ENCODE results near the gene HIGD1B.

HIGD1B gene

GRCh38 chr17:44837196-44837595 lies 10.5 kb upstream of the HIGD1B start:
- no peak for DNase-seq (ENCODE audit: low read depth)

GRCh38 chr17:44840274-44840673 lies 7.4 kb upstream of the HIGD1B start:
- no peak for DNase-seq (ENCODE audit: low read depth)

DNA sequence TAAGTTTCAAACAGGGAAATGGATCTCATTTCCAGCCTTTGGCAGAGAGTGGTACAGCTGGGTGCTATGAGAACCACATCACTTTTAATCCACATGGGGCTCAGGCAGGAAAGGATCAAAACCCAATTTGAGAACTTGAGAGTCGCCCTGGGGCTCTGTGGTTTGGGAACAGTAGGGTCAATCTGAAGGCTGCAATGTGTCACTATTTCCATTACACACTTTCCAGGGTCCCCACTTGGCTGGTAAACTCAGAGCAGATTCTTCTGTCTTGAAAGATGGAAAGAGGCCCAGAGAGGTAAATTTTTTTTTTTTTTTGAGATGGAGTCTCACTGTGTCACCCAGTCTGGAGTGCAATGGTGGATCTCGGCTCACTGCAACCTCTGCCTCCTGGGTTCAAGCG lies 6.7 kb upstream of the HIGD1B start:
- no peak for DNase-seq (ENCODE audit: low read depth)

DNA sequence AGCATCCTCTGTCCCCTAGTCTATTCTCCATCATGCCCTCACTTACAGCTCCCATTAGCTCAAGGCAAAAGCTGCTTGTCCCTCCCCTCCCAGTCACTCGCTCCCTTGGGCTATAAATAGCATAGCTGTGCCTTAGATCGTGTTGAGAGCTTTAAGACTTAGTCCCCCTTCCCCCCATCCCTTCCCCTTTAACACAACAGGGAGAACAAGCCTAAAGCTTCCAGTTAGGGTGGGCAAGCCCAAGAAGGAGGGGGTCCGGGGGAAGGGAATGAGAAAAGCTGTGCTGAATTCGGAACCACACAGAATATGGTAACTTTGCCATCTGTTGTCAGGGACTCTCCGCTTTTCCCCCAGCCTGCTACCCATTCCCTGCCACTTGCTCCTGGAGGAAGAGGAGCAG lies 4.9 kb upstream of the HIGD1B start:
- DNase-seq (ENCODE audit: low read depth): no peak

- DNase-seq (ENCODE audit: low read depth): no peak
These were observed 3.3 kb upstream of the HIGD1B start for GRCh38 chr17:44844390-44844830.

DNA sequence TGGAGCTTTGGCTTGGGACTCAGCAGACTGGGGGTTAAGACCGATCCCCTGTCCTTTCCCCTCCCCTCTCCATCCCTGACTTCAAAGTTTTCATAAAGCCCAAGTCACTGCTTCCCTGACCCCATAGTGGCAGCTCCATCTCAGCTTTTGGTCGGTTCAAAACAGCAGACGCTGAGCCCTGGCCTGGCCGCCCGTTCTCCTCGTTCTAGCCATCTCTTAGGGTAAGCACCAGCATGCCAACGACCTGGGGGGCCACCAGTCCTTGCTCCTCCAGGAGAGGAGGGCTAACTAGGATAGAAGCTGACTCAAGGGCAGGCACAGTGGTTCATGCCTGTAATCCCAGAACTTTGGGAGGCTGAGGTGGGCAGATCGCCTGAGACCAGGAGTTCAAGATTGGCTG lies 1.5 kb upstream of the HIGD1B start:
- DNase-seq (ENCODE audit: low read depth): no peak

DNA sequence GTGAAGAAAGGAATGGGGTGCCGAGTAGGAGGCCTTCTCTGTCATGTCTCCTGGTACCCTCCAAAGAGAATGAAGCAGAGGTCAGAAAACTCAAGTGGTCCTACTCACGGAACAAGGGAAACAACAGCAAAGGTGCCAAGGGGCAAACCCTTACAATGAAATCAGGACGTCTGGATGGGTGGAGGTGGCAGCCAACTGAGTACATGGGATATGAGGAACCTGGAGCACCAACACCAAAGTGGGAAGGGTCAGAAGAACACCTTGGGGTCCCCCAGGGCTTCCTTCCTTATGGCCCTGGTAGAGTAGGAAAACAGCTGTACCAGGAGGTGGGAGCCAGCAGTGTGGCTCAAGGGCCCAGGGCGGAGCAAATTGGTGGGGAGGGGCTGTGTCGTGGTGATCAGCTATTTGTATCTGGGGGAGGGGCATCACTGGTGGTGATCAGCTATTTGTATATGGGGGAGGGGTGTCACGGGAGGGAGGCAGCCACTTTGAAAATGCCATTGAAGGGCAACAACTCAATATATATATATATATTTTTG lies 643 bp downstream of the HIGD1B start:
- DNase-seq (ENCODE audit: low read depth): no peak

GRCh38 chr17:44848961-44849489 lies 1.3 kb downstream of the HIGD1B start:
- DNase-seq (ENCODE audit: low read depth): no peak

- DNase-seq (ENCODE audit: low read depth): no peak
These were observed 2.3 kb downstream of the HIGD1B start for GRCh38 chr17:44850025-44850424.

- DNase-seq (ENCODE audit: low read depth): no peak
These were observed 2.9 kb downstream of the HIGD1B start for GRCh38 chr17:44850612-44851011.

DNA sequence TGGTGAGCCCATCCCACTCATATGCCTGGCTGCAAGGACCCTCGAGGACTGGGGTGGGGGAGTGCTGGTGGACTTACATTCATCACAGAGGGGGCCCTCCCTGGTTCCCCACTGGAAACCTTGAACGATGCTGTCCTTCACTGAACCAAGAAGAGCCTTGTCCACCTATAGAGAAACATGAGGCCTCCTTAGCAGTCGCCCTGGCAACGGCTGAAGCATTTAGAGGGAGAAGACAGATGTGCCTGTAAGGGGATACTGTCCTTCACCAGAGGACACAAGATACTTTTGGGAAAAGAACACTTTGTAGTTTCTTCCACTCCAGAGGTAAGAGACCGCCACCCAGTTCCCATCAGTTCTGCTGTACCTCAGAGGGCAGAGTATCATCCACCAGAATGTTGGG lies 6.5 kb downstream of the HIGD1B start:
- no peak for DNase-seq (ENCODE audit: low read depth)

GRCh38 chr17:44859701-44860100 lies 12.0 kb downstream of the HIGD1B start:
- no peak for DNase-seq (ENCODE audit: low read depth)

DNA sequence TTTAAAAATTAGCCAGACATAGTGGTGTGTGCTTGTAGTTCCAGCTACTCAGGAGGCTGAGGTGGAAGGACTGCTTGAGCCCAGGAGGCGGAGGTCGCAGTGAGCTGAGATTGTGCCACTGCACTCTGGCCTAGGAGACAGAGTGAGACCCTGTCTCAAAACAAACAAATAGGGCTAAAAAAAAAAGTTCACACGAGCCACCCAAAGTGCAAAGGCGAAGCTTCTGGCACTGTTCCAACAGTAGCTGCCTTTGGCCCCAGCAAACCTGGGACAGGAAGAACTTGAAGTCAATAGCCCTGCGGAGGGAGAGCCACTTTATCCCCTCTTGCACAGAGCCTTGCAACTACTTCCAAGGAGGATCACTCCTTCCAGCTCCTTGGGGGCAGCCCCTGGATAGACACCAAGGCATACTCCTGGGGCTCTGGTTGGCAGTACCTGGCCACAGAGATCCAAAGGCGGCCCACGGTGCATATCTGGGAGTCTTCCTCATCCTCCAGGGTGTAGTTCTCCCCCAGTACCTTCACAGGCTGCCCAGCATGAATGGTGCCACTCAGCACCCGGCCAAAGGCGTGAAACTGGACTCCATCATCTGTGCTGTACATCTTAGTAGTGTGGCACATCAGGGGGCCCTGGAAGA lies 14.7 kb downstream of the HIGD1B start:
- no peak for DNase-seq (ENCODE audit: low read depth)

- no peak for DNase-seq (ENCODE audit: low read depth)
These were observed 15.6 kb downstream of the HIGD1B start for GRCh38 chr17:44863061-44863918.

- no peak for DNase-seq (ENCODE audit: low read depth)
These were observed 17.1 kb downstream of the HIGD1B start for GRCh38 chr17:44864831-44865230.

- peak; percentile 57 for DNase-seq (ENCODE audit: low read depth)
These were observed 17.6 kb downstream of the HIGD1B start for GRCh38 chr17:44865231-44865660.

GRCh38 chr17:44865931-44866330 lies 18.2 kb downstream of the HIGD1B start:
- no peak for DNase-seq (ENCODE audit: low read depth)

DNA sequence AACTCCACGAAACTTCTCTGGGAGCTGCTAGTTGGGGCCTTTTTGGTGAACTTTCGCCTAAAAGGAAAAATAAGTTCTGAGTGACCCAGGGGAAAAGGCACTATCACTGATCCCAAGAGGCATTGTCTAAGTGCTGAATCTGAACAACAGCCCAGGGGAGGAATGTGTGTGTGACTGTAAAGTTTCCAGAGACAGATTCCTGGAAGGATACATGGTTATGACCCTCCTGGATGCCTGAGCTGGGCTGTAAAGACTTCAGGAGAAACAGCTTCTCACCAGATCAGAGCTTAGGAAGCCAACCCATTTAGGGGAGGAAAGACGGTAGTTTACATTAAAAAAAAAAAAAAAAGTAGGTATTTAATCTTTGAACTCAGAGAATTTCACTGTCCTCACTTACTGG lies 20.2 kb downstream of the HIGD1B start:
- DNase-seq (ENCODE audit: low read depth): no peak

GRCh38 chr17:44871556-44871955 lies 23.9 kb downstream of the HIGD1B start:
- DNase-seq (ENCODE audit: low read depth): no peak

DNA sequence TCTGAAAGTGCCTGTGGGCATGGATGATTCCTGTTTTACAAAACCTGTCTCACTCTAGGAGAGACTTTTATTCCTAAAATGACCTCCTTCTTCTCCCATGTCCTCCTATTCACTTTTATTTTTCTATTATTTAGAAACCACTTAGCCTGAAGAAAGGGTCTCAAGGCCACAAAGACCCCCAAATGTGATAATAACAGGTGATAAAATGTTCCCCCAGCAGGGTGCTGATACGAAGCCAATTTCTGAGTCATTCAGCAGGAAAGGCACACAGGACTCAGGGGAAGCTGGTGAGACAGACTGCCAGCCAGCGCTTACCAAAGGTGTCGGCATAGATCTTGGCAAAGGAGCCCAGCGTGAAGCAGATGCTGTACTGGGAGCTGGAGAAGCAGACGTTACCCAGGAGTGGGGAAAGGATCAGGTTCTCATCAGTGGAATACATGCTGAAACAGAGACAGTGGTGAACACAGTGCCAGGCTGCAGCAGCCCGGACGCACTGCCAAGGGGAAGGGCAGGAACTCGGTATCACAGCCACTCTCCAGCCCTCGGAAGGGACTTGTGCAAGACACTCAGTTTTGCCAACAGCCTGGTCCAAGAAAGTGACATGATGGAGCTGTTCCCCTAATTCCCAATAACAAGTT lies 24.6 kb downstream of the HIGD1B start:
- DNase-seq (ENCODE audit: low read depth): no peak

DNA sequence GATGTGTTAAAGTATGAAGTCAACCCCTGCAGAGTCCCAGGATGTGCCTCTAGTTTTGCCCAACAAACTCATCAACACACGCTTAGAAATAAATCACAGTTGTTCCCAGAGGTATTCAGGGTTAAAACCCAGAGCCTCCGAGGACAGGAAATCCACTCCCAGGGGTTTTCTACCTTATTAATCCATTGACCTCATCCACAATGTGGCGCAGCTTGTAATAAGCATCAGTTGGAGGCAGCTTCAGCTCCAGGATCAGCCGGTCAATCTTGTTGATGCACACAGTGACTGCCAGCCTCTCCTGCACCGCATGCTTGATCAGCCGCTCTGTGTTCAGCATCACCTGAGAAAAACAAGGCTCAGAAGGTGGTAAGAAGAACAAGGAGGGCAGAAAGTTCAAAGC lies 28.1 kb downstream of the HIGD1B start:
- DNase-seq (ENCODE audit: low read depth): no peak

DNA sequence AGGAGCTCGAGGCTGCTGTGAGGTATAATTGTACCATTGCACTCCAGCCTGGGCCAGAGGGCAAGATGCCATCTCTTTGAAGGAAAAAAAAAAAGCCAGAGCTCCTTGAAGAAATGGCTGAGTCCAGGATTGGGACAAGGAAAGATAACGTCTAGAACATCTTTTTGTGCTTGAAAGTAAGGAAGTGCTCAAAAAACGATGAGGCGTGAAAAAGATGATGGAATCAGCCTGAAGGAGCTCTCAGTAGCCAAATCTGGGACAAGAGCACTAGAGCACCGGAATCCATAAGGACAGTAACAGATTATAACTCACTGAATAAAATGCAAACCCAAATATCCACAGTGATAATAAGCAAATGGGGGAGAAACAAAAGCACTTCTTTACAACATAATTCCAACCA lies 29.4 kb downstream of the HIGD1B start:
- DNase-seq (ENCODE audit: low read depth): no peak
